Fibroblast of lung (primary cell): ENCODE measurements around the gene BZW2.

Experiments used
- CTCF ChIP-seq, 2 donors: IDR thresholded peaks in 1 of 2; conservative IDR thresholded peaks in 1 of 2; 1 replicate in 1 of 2; 2 replicates in 1 of 2; pipeline ENCODE4 v1.5.1; 2011 to 2012; ENCODE audit warnings: low read length in 2 of 2, control low read depth in 1 of 2, inconsistent platforms in 1 of 2, low read depth in 1 of 2, mild to moderate bottlenecking in 1 of 2
- EZH2 ChIP-seq: IDR thresholded peaks from 2 replicates; pipeline ENCODE4 v1.5.1; 2012; ENCODE audit warnings: low read length, control low read depth, mild to moderate bottlenecking; ENCODE audit errors: missing control alignments

- TF ChIP-seq CTCF (conservative IDR thresholded peaks at IDR 0.05 in 1 of 2, IDR thresholded peaks at IDR 0.05 in 1 of 2; ENCODE audit: low read depth in 1 of 2, low read length in 2 of 2) (no peak), EZH2 (no peak)
Observed at GRCh38 chr7:16726189-16726588, 80.2 kb downstream of the BZW2 start.
